Activated naive CD4-positive, alpha-beta T cell treated with anti-CD3 and anti-CD28 coated beads for 36 hours (primary cell): ENCODE measurements around the gene TBC1D1. TPM values are rescaled to one million over a fixed set of nuclear protein-coding genes. Genes with fewer than 3 reads are reported as not detected.

Experiments used
- CTCF ChIA-PET: fragments of 350-600 bp; sonication (Branson Sonifier 250); formaldehyde crosslinking; loops from one replicate; lab custom pipeline; 2021; ENCODE audit warnings: antibody characterized with exemption; lab: Charles Lee
- DNase-seq: peaks from one replicate; pipeline ENCODE4 v3.0.0-alpha.2; 2020
- H3K27ac Mint-ChIP-seq: one replicate; pipeline ENCODE4 v1.8.0; 2021; ENCODE audit warnings: mild to moderate bottlenecking, mixed read lengths
- H3K27me3 Mint-ChIP-seq: one replicate; pipeline ENCODE4 v1.8.0; 2021; ENCODE audit warnings: low read depth, mixed read lengths
- H3K36me3 Mint-ChIP-seq: one replicate; pipeline ENCODE4 v1.8.0; 2021; ENCODE audit warnings: low read depth, mixed read lengths
- H3K4me1 Mint-ChIP-seq: one replicate; pipeline ENCODE4 v1.8.0; 2021; ENCODE audit warnings: low read depth, mixed read lengths
- H3K4me3 Mint-ChIP-seq: one replicate; pipeline ENCODE4 v1.8.0; 2021; ENCODE audit warnings: mild to moderate bottlenecking, moderate library complexity, mixed read lengths
- H3K9me3 Mint-ChIP-seq: one replicate; pipeline ENCODE4 v1.8.0; 2021; ENCODE audit warnings: mixed read lengths
- intact Hi-C: fragments of 100-400 bp; cut with micrococcal nuclease; formaldehyde crosslinking; loops from one replicate; pipeline ENCODE4 v1.15.1; 2023
- total RNA-seq, 2 experiments: library from RNA; stranded (reverse); gene quantifications; one replicate each; pipeline ENCODE4 v1.2.3, GENCODE V29; 2021

TBC1D1 gene
- total RNA-seq, 2 experiments from 2014 or later: 57.7 to 68.5 TPM

- no peaks in the 10 kb centered on the region for H3K27me3 Mint-ChIP-seq
- H3K9me3 Mint-ChIP-seq: no peaks in the 10 kb centered on the region
- no peak overlapping the region for H3K27ac Mint-ChIP-seq
- DNase-seq: no peak
- no peak overlapping the region for H3K4me3 Mint-ChIP-seq
- peaks cover 12% of the 10 kb centered on the region for H3K4me1 Mint-ChIP-seq
- CTCF ChIA-PET: no interaction called here
- H3K36me3 Mint-ChIP-seq: peaks cover 5% of the 10 kb centered on the region
- intact Hi-C loops: no loop called here
These were observed 98.7 kb downstream of the TBC1D1 start for GRCh38 chr4:37989398-37990260.

- no peak for DNase-seq
- intact Hi-C loops: no loop called here
- CTCF ChIA-PET: no interaction called here
These were observed 99.9 kb downstream of the TBC1D1 start for GRCh38 chr4:37990731-37991245.

GRCh38 chr4:37991623-37992410 lies 100.9 kb downstream of the TBC1D1 start:
- CTCF ChIA-PET: no interaction called here
- peaks cover 14% of the 10 kb centered on the region for H3K4me1 Mint-ChIP-seq

More at GRCh38 chr4:37990731-37991245, 99.9 kb downstream of the TBC1D1 start:
- Mint-ChIP-seq H3K4me3 (no peak overlapping the region), H3K27me3 (no peaks in the 10 kb centered on the region), H3K27ac (no peak overlapping the region), H3K9me3 (no peaks in the 10 kb centered on the region), H3K36me3 (peaks cover 5% of the 10 kb centered on the region), H3K4me1 (peaks cover 16% of the 10 kb centered on the region)

GRCh38 chr4:37993806-37994205 lies 102.9 kb downstream of the TBC1D1 start:
- intact Hi-C loops: no loop called here
- no peaks in the 10 kb centered on the region for H3K27me3 Mint-ChIP-seq
- no peak overlapping the region for H3K27ac Mint-ChIP-seq
- CTCF ChIA-PET: interaction anchor here (1.3 kb wide), 1 partner anchor 16 kb away, joined by 4 read pairs; no protein-coding TSS in a partner anchor
- H3K4me1 Mint-ChIP-seq: peaks cover 18% of the 10 kb centered on the region
- no peaks in the 10 kb centered on the region for H3K9me3 Mint-ChIP-seq
- DNase-seq: no peak
- no peak overlapping the region for H3K4me3 Mint-ChIP-seq
- peaks cover 5% of the 10 kb centered on the region for H3K36me3 Mint-ChIP-seq

More at GRCh38 chr4:37991623-37992410, 100.9 kb downstream of the TBC1D1 start:
- no peaks in the 10 kb centered on the region for H3K27me3 Mint-ChIP-seq
- no peak for DNase-seq
- peaks cover 5% of the 10 kb centered on the region for H3K36me3 Mint-ChIP-seq
- no peaks in the 10 kb centered on the region for H3K9me3 Mint-ChIP-seq
- intact Hi-C loops: no loop called here
- no peak overlapping the region for H3K4me3 Mint-ChIP-seq
- no peak overlapping the region for H3K27ac Mint-ChIP-seq

- CTCF ChIA-PET: interaction anchor here (1.3 kb wide), 1 partner anchor 16 kb away, joined by 4 read pairs; no protein-coding TSS in a partner anchor
- Mint-ChIP-seq H3K27me3 (no peaks in the 10 kb centered on the region), H3K27ac (no peak overlapping the region), H3K36me3 (peaks cover 5% of the 10 kb centered on the region), H3K4me1 (peaks cover 24% of the 10 kb centered on the region), H3K9me3 (no peaks in the 10 kb centered on the region), H3K4me3 (no peak overlapping the region)
- intact Hi-C loops: no loop called here
- DNase-seq: no peak
These were observed 103.7 kb downstream of the TBC1D1 start for GRCh38 chr4:37994569-37994968.

- no peak overlapping the region for H3K4me3 Mint-ChIP-seq
- DNase-seq: no peak
- peaks cover 5% of the 10 kb centered on the region for H3K36me3 Mint-ChIP-seq
- H3K27me3 Mint-ChIP-seq: no peaks in the 10 kb centered on the region
- CTCF ChIA-PET: no interaction called here
- H3K4me1 Mint-ChIP-seq: peaks cover 26% of the 10 kb centered on the region
- no peaks in the 10 kb centered on the region for H3K9me3 Mint-ChIP-seq
- intact Hi-C loops: no loop called here
- H3K27ac Mint-ChIP-seq: no peak overlapping the region
These were observed 104.5 kb downstream of the TBC1D1 start for GRCh38 chr4:37995299-37995821.

GRCh38 chr4:37995981-37996775 lies 105.3 kb downstream of the TBC1D1 start:
- peaks cover 5% of the 10 kb centered on the region for H3K36me3 Mint-ChIP-seq
- H3K4me3 Mint-ChIP-seq: no peak overlapping the region
- peaks cover 26% of the 10 kb centered on the region for H3K4me1 Mint-ChIP-seq
- CTCF ChIA-PET: no interaction called here
- H3K9me3 Mint-ChIP-seq: no peaks in the 10 kb centered on the region
- no peaks in the 10 kb centered on the region for H3K27me3 Mint-ChIP-seq
- no peak for DNase-seq
- no peak overlapping the region for H3K27ac Mint-ChIP-seq
- intact Hi-C loops: no loop called here

- H3K9me3 Mint-ChIP-seq: no peaks in the 10 kb centered on the region
- no peaks in the 10 kb centered on the region for H3K27me3 Mint-ChIP-seq
- H3K4me3 Mint-ChIP-seq: no peak overlapping the region
- H3K4me1 Mint-ChIP-seq: peaks cover 35% of the 10 kb centered on the region
- DNase-seq: no peak
- H3K36me3 Mint-ChIP-seq: no peaks in the 10 kb centered on the region
- CTCF ChIA-PET: no interaction called here
- intact Hi-C loops: no loop called here
- H3K27ac Mint-ChIP-seq: no peak overlapping the region
These were observed 107.3 kb downstream of the TBC1D1 start for GRCh38 chr4:37998226-37998625.

GRCh38 chr4:37999000-37999716 lies 108.3 kb downstream of the TBC1D1 start:
- H3K27ac Mint-ChIP-seq: peak overlapping the region; percentile 28
- intact Hi-C loops: no loop called here
- H3K36me3 Mint-ChIP-seq: no peaks in the 10 kb centered on the region
- no peaks in the 10 kb centered on the region for H3K9me3 Mint-ChIP-seq
- DNase-seq: peak; percentile 51
- CTCF ChIA-PET: no interaction called here
- H3K4me3 Mint-ChIP-seq: peak overlapping the region; percentile 41
- peaks cover 36% of the 10 kb centered on the region for H3K4me1 Mint-ChIP-seq
- no peaks in the 10 kb centered on the region for H3K27me3 Mint-ChIP-seq

GRCh38 chr4:37999965-38000364 lies 109.1 kb downstream of the TBC1D1 start:
- Mint-ChIP-seq H3K36me3 (no peaks in the 10 kb centered on the region), H3K27ac (no peak overlapping the region), H3K9me3 (no peaks in the 10 kb centered on the region), H3K4me3 (no peak overlapping the region), H3K27me3 (no peaks in the 10 kb centered on the region), H3K4me1 (peaks cover 32% of the 10 kb centered on the region)
- DNase-seq: no peak
- CTCF ChIA-PET: no interaction called here
- intact Hi-C loops: no loop called here

GRCh38 chr4:38001927-38002326 lies 111.0 kb downstream of the TBC1D1 start:
- intact Hi-C loops: no loop called here
- CTCF ChIA-PET: interaction anchor here (1.4 kb wide), 1 partner anchor 34 kb away, joined by 3 read pairs; no protein-coding TSS in a partner anchor
- no peaks in the 10 kb centered on the region for H3K27me3 Mint-ChIP-seq
- no peak overlapping the region for H3K4me3 Mint-ChIP-seq
- peaks cover 28% of the 10 kb centered on the region for H3K4me1 Mint-ChIP-seq
- H3K27ac Mint-ChIP-seq: no peak overlapping the region
- no peak for DNase-seq
- H3K9me3 Mint-ChIP-seq: no peaks in the 10 kb centered on the region
- no peaks in the 10 kb centered on the region for H3K36me3 Mint-ChIP-seq
